Measurements from ENCODE around the gene CSMD2. TPM values are rescaled to one million over a fixed set of nuclear protein-coding genes. Genes with fewer than 3 reads are reported as not detected.

CSMD2 gene
- total and polyA plus RNA-seq, 4 donors: 0.25 to 2.4 (median 1.7) TPM

DNA sequence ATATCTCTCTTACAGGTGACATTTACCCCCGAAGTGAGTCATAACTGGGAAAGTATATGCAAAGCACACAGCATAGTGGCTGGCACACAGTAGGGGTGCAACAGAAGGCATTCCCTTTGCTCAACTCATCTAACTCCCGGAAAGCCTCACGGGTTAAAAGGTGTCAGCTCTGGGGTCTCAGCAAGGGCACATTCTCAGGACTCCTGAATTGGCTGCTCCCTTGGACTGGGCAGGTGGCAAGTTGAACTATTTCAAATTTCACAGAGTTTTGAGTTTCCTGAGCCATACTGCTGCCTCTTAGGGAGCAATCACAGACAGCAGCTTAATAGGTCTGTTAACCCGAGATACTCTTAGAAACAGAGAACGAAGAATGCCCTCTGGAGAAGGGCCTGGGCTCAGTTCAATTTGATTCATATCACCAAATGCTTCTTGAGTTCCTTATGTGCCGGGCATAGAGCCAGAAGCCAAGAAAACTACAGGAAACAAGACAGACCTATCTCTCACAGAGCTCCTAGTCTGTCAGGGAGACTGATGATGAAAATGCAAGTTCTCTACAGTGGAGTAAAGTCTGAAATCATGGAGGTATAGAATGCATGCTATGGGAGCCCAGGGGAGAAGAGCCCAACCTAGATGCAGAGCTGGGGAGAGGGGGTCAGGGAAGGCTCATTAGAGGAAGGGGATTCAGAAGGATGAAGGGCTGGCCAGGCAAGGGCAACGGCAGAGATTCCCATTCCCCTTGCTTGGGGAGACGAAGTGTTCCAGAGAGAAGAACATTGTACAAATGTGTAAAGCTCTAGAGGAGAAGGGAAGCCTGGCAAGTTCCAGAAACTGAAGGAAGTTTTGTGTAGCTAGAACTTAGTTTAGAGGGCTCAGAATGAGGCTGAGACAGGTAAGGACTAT is 445.0 kb downstream of the CSMD2 start:
- 51 to 52% methylated on average over 8 of the region's 8 CpGs for WGBS, 2 donors
- Histone ChIP-seq H3K27me3 (ENCODE audit: control insufficient read depth in 1 of 2, insufficient read depth in 2 of 2, low read length in 1 of 2) (no peaks in the 10 kb centered on the region), H3K9me3 (ENCODE audit: control insufficient read depth, low read length) (no peaks in the 10 kb centered on the region), H3K36me3 (ENCODE audit: control insufficient read depth in 1 of 2, insufficient read depth in 2 of 2, low read length in 1 of 2) (no peaks in the 10 kb centered on the region), H3K4me1 (ENCODE audit: control insufficient read depth in 1 of 2, insufficient read depth in 2 of 2, low read length in 2 of 2) (no peaks in the 10 kb centered on the region), H3K27ac (ENCODE audit: low read depth in 1 of 2, low read length in 2 of 2) (no peak overlapping the region), H3K4me3 (ENCODE audit: low read length in 2 of 2) (no peak overlapping the region)
- no peak for ATAC-seq (ENCODE audit: low FRiP score)
- intact Hi-C loops (cut with DNase I): no loop called here
- no peak for DNase-seq

GRCh38 chr1:33719326-33719725 is 445.7 kb downstream of the CSMD2 start:
- intact Hi-C loops (cut with DNase I): no loop called here
- no peak for ATAC-seq (ENCODE audit: low FRiP score)
- Histone ChIP-seq H3K4me3 (ENCODE audit: low read length in 2 of 2) (no peak overlapping the region), H3K4me1 (ENCODE audit: control insufficient read depth in 1 of 2, insufficient read depth in 2 of 2, low read length in 2 of 2) (no peaks in the 10 kb centered on the region), H3K27ac (ENCODE audit: low read depth in 1 of 2, low read length in 2 of 2) (no peak overlapping the region), H3K36me3 (ENCODE audit: control insufficient read depth in 1 of 2, insufficient read depth in 2 of 2, low read length in 1 of 2) (no peaks in the 10 kb centered on the region), H3K27me3 (ENCODE audit: control insufficient read depth in 1 of 2, insufficient read depth in 2 of 2, low read length in 1 of 2) (no peaks in the 10 kb centered on the region), H3K9me3 (ENCODE audit: control insufficient read depth, low read length) (no peaks in the 10 kb centered on the region)
- WGBS, 2 donors: 91 to 94% methylated on average over 4 of the region's 4 CpGs
- no peak for DNase-seq

DNA sequence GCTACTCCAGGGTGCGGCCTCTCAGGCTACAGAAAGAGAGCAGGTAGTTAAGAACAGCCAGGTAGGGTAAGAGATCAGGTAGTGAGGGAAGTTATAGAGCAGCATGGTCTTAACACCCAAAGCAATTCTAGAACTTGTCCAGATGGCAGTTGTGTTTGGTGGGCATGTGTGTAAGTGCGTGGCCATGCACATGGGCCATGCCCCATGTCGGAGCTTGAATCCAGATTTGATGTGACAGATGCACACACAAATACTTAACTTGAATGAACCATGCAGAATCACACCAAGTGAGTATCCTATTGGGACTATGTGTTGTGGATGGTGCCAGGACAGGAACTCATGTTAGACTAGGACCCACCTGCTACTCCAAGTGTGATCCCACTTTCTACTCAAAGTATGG is 446.8 kb downstream of the CSMD2 start:
- H3K36me3 ChIP-seq (ENCODE audit: control insufficient read depth in 1 of 2, insufficient read depth in 2 of 2, low read length in 1 of 2): no peaks in the 10 kb centered on the region
- ATAC-seq (ENCODE audit: low FRiP score): no peak
- no peaks in the 10 kb centered on the region for H3K27me3 ChIP-seq (ENCODE audit: control insufficient read depth in 1 of 2, insufficient read depth in 2 of 2, low read length in 1 of 2)
- intact Hi-C loops (cut with DNase I): no loop called here
- WGBS, 2 donors: 92 to 96% methylated on average over 3 of the region's 3 CpGs
- no peak for DNase-seq
- H3K9me3 ChIP-seq (ENCODE audit: control insufficient read depth, low read length): no peaks in the 10 kb centered on the region
- no peaks in the 10 kb centered on the region for H3K4me1 ChIP-seq (ENCODE audit: control insufficient read depth in 1 of 2, insufficient read depth in 2 of 2, low read length in 2 of 2)
- H3K4me3 ChIP-seq (ENCODE audit: low read length in 2 of 2): no peak overlapping the region
- no peak overlapping the region for H3K27ac ChIP-seq (ENCODE audit: low read depth in 1 of 2, low read length in 2 of 2)

DNA sequence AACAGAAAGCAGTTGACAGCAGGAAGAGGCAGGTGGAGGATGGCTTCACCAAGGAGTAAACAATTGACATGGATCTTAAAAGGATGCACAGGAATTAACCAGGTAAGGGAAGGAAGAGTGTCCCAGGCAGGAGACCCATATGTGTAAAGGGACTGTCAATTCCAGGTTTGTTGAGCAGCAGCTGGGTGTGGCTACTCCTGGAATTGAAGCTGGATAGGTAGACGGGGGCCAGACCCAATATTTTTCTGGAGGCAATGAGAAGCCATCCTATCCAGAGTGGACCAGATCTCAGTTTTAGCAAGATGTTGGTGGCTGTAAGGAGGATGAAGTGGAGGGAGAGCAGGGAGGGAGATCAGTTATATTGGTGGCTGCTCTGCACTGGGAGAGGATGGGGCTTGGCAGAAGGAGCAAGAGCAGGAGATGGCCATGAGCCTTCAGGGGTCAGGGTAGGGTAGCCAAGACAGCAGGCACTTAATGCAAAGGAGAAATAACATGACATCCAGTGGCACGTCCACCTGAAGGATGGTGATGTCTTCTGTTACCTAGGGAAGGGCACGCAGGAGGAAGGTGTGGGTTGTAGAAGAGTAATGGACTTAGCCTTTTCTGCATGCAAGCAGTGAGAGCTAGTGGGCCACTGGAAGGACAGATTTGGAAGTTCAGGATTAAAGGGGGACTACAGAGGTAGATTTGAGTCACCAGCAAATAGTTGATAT is 447.9 kb downstream of the CSMD2 start:
- no peak for ATAC-seq (ENCODE audit: low FRiP score)
- WGBS, 2 donors: 83 to 85% methylated on average over 3 of the region's 3 CpGs
- Histone ChIP-seq H3K9me3 (ENCODE audit: control insufficient read depth, low read length) (no peaks in the 10 kb centered on the region), H3K27me3 (ENCODE audit: control insufficient read depth in 1 of 2, insufficient read depth in 2 of 2, low read length in 1 of 2) (no peaks in the 10 kb centered on the region), H3K36me3 (ENCODE audit: control insufficient read depth in 1 of 2, insufficient read depth in 2 of 2, low read length in 1 of 2) (no peaks in the 10 kb centered on the region), H3K4me3 (ENCODE audit: low read length in 2 of 2) (no peak overlapping the region), H3K4me1 (ENCODE audit: control insufficient read depth in 1 of 2, insufficient read depth in 2 of 2, low read length in 2 of 2) (no peaks in the 10 kb centered on the region), H3K27ac (ENCODE audit: low read depth in 1 of 2, low read length in 2 of 2) (no peak overlapping the region)
- intact Hi-C loops (cut with DNase I): no loop called here
- no peak for DNase-seq

GRCh38 chr1:33715195-33715811 is 449.7 kb downstream of the CSMD2 start:
- no peaks in the 10 kb centered on the region for H3K9me3 ChIP-seq (ENCODE audit: control insufficient read depth, low read length)
- intact Hi-C loops (cut with DNase I): no loop called here
- no peaks in the 10 kb centered on the region for H3K36me3 ChIP-seq (ENCODE audit: control insufficient read depth in 1 of 2, insufficient read depth in 2 of 2, low read length in 1 of 2)
- no peaks in the 10 kb centered on the region for H3K27me3 ChIP-seq (ENCODE audit: control insufficient read depth in 1 of 2, insufficient read depth in 2 of 2, low read length in 1 of 2)
- H3K4me1 ChIP-seq (ENCODE audit: control insufficient read depth in 1 of 2, insufficient read depth in 2 of 2, low read length in 2 of 2): no peaks in the 10 kb centered on the region
- ATAC-seq (ENCODE audit: low FRiP score): no peak
- H3K27ac ChIP-seq (ENCODE audit: low read depth in 1 of 2, low read length in 2 of 2): no peak overlapping the region
- H3K4me3 ChIP-seq (ENCODE audit: low read length in 2 of 2): no peak overlapping the region
- 82 to 89% methylated on average over 7 of the region's 7 CpGs for WGBS, 2 donors
- DNase-seq: no peak

- no peaks in the 10 kb centered on the region for H3K27me3 ChIP-seq (ENCODE audit: control insufficient read depth in 1 of 2, insufficient read depth in 2 of 2, low read length in 1 of 2)
- intact Hi-C loops (cut with DNase I): no loop called here
- H3K27ac ChIP-seq (ENCODE audit: low read depth in 1 of 2, low read length in 2 of 2): no peak overlapping the region
- ATAC-seq (ENCODE audit: low FRiP score) (no peak), DNase-seq (no peak)
- H3K4me1 ChIP-seq (ENCODE audit: control insufficient read depth in 1 of 2, insufficient read depth in 2 of 2, low read length in 2 of 2): no peaks in the 10 kb centered on the region
- no peak overlapping the region for H3K4me3 ChIP-seq (ENCODE audit: low read length in 2 of 2)
- WGBS, 2 donors: 90 to 95% methylated on average over 18 of the region's 18 CpGs
- H3K36me3 ChIP-seq (ENCODE audit: control insufficient read depth in 1 of 2, insufficient read depth in 2 of 2, low read length in 1 of 2): no peaks in the 10 kb centered on the region
- H3K9me3 ChIP-seq (ENCODE audit: control insufficient read depth, low read length): no peaks in the 10 kb centered on the region
Observed at GRCh38 chr1:33714421-33714820, 450.6 kb downstream of the CSMD2 start.

GRCh38 chr1:33713058-33713877 is 451.8 kb downstream of the CSMD2 start:
- H3K27me3 ChIP-seq (ENCODE audit: control insufficient read depth in 1 of 2, insufficient read depth in 2 of 2, low read length in 1 of 2): no peaks in the 10 kb centered on the region
- intact Hi-C loops (cut with DNase I): no loop called here
- H3K27ac ChIP-seq (ENCODE audit: low read depth in 1 of 2, low read length in 2 of 2): no peak overlapping the region
- WGBS, 2 donors: 76 to 78% methylated on average over 9 of the region's 9 CpGs
- no peaks in the 10 kb centered on the region for H3K36me3 ChIP-seq (ENCODE audit: control insufficient read depth in 1 of 2, insufficient read depth in 2 of 2, low read length in 1 of 2)
- no peak overlapping the region for H3K4me3 ChIP-seq (ENCODE audit: low read length in 2 of 2)
- H3K4me1 ChIP-seq (ENCODE audit: control insufficient read depth in 1 of 2, insufficient read depth in 2 of 2, low read length in 2 of 2): no peaks in the 10 kb centered on the region
- DNase-seq: no peak
- H3K9me3 ChIP-seq (ENCODE audit: control insufficient read depth, low read length): no peaks in the 10 kb centered on the region
- no peak for ATAC-seq (ENCODE audit: low FRiP score)

DNA sequence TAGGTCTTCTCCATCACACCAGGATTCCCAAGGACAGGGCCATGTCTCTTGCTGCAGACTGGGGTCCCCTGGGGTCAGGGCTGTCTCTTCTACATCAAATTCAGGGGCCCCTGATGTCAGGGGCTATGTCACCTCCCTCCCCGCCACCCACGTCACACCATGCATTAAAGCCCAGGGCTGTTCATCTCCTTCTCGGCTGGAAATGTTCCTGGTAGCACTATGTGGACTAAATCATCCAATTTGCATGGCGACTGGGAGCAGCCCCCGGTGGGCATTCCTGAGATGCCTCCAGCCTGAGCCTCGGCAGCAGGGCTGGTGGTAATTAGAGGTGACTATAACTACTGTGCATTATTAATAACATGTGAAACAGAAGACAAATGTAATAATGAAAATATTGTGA is 452.8 kb downstream of the CSMD2 start:
- Histone ChIP-seq H3K9me3 (ENCODE audit: control insufficient read depth, low read length) (no peaks in the 10 kb centered on the region), H3K4me3 (ENCODE audit: low read length in 2 of 2) (no peak overlapping the region), H3K36me3 (ENCODE audit: control insufficient read depth in 1 of 2, insufficient read depth in 2 of 2, low read length in 1 of 2) (no peaks in the 10 kb centered on the region), H3K27me3 (ENCODE audit: control insufficient read depth in 1 of 2, insufficient read depth in 2 of 2, low read length in 1 of 2) (no peaks in the 10 kb centered on the region), H3K4me1 (ENCODE audit: control insufficient read depth in 1 of 2, insufficient read depth in 2 of 2, low read length in 2 of 2) (no peaks in the 10 kb centered on the region), H3K27ac (ENCODE audit: low read depth in 1 of 2, low read length in 2 of 2) (no peak overlapping the region)
- intact Hi-C loops (cut with DNase I): no loop called here
- DNase-seq (no peak), ATAC-seq (ENCODE audit: low FRiP score) (no peak)
- WGBS, 2 donors: 42 to 54% methylated on average over 6 of the region's 6 CpGs
